ENCODE data around the gene PERCC1. TPM values are rescaled to one million over a fixed set of nuclear protein-coding genes. Genes with fewer than 3 reads are reported as not detected.

PERCC1 gene
- total RNA-seq, result not detected

GRCh38 chr16:1430759-1431496 is at the start of gene PERCC1:
Gene PERCC1, plus strand, starts transcription at chr16:1431078. Its CDS starts 1,516 bp downstream, at chr16:1432594.
- no peak within 1 kb of the TSS for H3K27ac Mint-ChIP-seq
- no peaks in the 10 kb centered on the region for H3K36me3 Mint-ChIP-seq (ENCODE audit: low read depth)
- DNase-seq, result no peak
- H3K4me3 Mint-ChIP-seq, result no peak within 1 kb of the TSS
- H3K9me3 Mint-ChIP-seq, result no peaks in the 10 kb centered on the region
- H3K27me3 Mint-ChIP-seq, result no peaks in the 10 kb centered on the region
- ChIA-PET POLR2A (no interaction called here), CTCF (interaction anchor here (1.1 kb wide), 1 partner anchor 10 kb away, joined by 4 read pairs; no protein-coding TSS in a partner anchor)
- H3K4me1 Mint-ChIP-seq, result no peaks in the 10 kb centered on the region

GRCh38 chr16:1381612-1382406 is 49.1 kb upstream of the PERCC1 start:
- Mint-ChIP-seq H3K27me3 (no peaks in the 10 kb centered on the region), H3K27ac (no peak overlapping the region), H3K9me3 (no peaks in the 10 kb centered on the region), H3K4me1 (peaks cover 14% of the 10 kb centered on the region), H3K36me3 (ENCODE audit: low read depth) (peaks cover 6% of the 10 kb centered on the region), H3K4me3 (no peak overlapping the region)
- ChIA-PET CTCF (no interaction called here), POLR2A (interaction anchor here (0.6 kb wide), 1 partner anchor 30 kb away, joined by 3 read pairs; no protein-coding TSS in a partner anchor)
- no peak for DNase-seq

- no peaks in the 10 kb centered on the region for H3K9me3 Mint-ChIP-seq
- DNase-seq, result no peak
- H3K4me1 Mint-ChIP-seq, result peaks cover 8% of the 10 kb centered on the region
- H3K27me3 Mint-ChIP-seq, result no peaks in the 10 kb centered on the region
- H3K36me3 Mint-ChIP-seq (ENCODE audit: low read depth), result peaks cover 6% of the 10 kb centered on the region
- ChIA-PET CTCF (interaction anchor here (0.7 kb wide), 1 partner anchor 940 kb away, joined by 3 read pairs; no protein-coding TSS in a partner anchor), POLR2A (no interaction called here)
- no peak overlapping the region for H3K4me3 Mint-ChIP-seq
- no peak overlapping the region for H3K27ac Mint-ChIP-seq
Measured at GRCh38 chr16:1383556-1383955, 47.3 kb upstream of the PERCC1 start.

GRCh38 chr16:1385232-1385631 is 45.6 kb upstream of the PERCC1 start:
- H3K27ac Mint-ChIP-seq, result no peak overlapping the region
- POLR2A ChIA-PET, result no interaction called here
- no peak for DNase-seq
- H3K27me3 Mint-ChIP-seq, result no peaks in the 10 kb centered on the region
- no peak overlapping the region for H3K4me3 Mint-ChIP-seq
- H3K36me3 Mint-ChIP-seq (ENCODE audit: low read depth), result peaks cover 5% of the 10 kb centered on the region
- H3K4me1 Mint-ChIP-seq, result peaks cover 1% of the 10 kb centered on the region
- no peaks in the 10 kb centered on the region for H3K9me3 Mint-ChIP-seq
- CTCF ChIA-PET, result no interaction called here

GRCh38 chr16:1387331-1387730 is 43.5 kb upstream of the PERCC1 start:
- ChIA-PET CTCF (interaction anchor here (1.7 kb wide), 1 partner anchor 28 kb away, joined by 4 read pairs; the partner anchor contains the start of gene UNKL), POLR2A (no interaction called here)
- Mint-ChIP-seq H3K36me3 (ENCODE audit: low read depth) (peaks cover 8% of the 10 kb centered on the region), H3K27ac (no peak overlapping the region), H3K27me3 (no peaks in the 10 kb centered on the region), H3K4me3 (no peak overlapping the region), H3K9me3 (no peaks in the 10 kb centered on the region), H3K4me1 (peaks cover 2% of the 10 kb centered on the region)
- DNase-seq, result no peak

- Mint-ChIP-seq H3K4me1 (peaks cover 2% of the 10 kb centered on the region), H3K27me3 (no peaks in the 10 kb centered on the region), H3K36me3 (ENCODE audit: low read depth) (peaks cover 7% of the 10 kb centered on the region), H3K9me3 (no peaks in the 10 kb centered on the region), H3K4me3 (no peak overlapping the region), H3K27ac (no peak overlapping the region)
- CTCF ChIA-PET, result no interaction called here
- POLR2A ChIA-PET, result no interaction called here
- DNase-seq, result no peak
Measured at GRCh38 chr16:1389762-1390161, 41.1 kb upstream of the PERCC1 start.

- DNase-seq, result no peak
- ChIA-PET POLR2A (no interaction called here), CTCF (interaction anchor here (0.6 kb wide), 1 partner anchor 22 kb away, joined by 3 read pairs; no protein-coding TSS in a partner anchor)
- Mint-ChIP-seq H3K9me3 (no peaks in the 10 kb centered on the region), H3K27me3 (no peaks in the 10 kb centered on the region), H3K4me1 (peaks cover 2% of the 10 kb centered on the region), H3K4me3 (no peak overlapping the region), H3K36me3 (ENCODE audit: low read depth) (peaks cover 4% of the 10 kb centered on the region), H3K27ac (no peak overlapping the region)
Measured at GRCh38 chr16:1390239-1390779, 40.6 kb upstream of the PERCC1 start.

GRCh38 chr16:1392826-1393225 is 38.1 kb upstream of the PERCC1 start:
- Mint-ChIP-seq H3K27me3 (no peaks in the 10 kb centered on the region), H3K36me3 (ENCODE audit: low read depth) (peaks cover 4% of the 10 kb centered on the region), H3K4me1 (peaks cover 2% of the 10 kb centered on the region), H3K9me3 (no peaks in the 10 kb centered on the region), H3K4me3 (no peak overlapping the region), H3K27ac (no peak overlapping the region)
- DNase-seq, result no peak
- POLR2A ChIA-PET, result no interaction called here
- CTCF ChIA-PET, result interaction anchor here (0.7 to 1.6 kb wide), 2 partner anchors 13 to 235 kb away, joined by 3 to 5 read pairs; no protein-coding TSS in a partner anchor

GRCh38 chr16:1393613-1394176 is 37.2 kb upstream of the PERCC1 start:
- Mint-ChIP-seq H3K27me3 (no peaks in the 10 kb centered on the region), H3K36me3 (ENCODE audit: low read depth) (peaks cover 4% of the 10 kb centered on the region), H3K27ac (no peak overlapping the region), H3K9me3 (no peaks in the 10 kb centered on the region), H3K4me3 (no peak overlapping the region), H3K4me1 (peaks cover 2% of the 10 kb centered on the region)
- CTCF ChIA-PET, result interaction anchor here (0.6 to 1.6 kb wide), 2 partner anchors 11 to 14 kb away, joined by 3 read pairs; no protein-coding TSS in a partner anchor
- no peak for DNase-seq
- POLR2A ChIA-PET, result no interaction called here

GRCh38 chr16:1394367-1394951 is 36.4 kb upstream of the PERCC1 start:
- ChIA-PET CTCF (no interaction called here), POLR2A (no interaction called here)
- peaks cover 4% of the 10 kb centered on the region for H3K36me3 Mint-ChIP-seq (ENCODE audit: low read depth)
- no peak for DNase-seq
- no peak overlapping the region for H3K4me3 Mint-ChIP-seq
- H3K27ac Mint-ChIP-seq, result no peak overlapping the region
- no peaks in the 10 kb centered on the region for H3K9me3 Mint-ChIP-seq
- H3K4me1 Mint-ChIP-seq, result peaks cover 2% of the 10 kb centered on the region
- H3K27me3 Mint-ChIP-seq, result no peaks in the 10 kb centered on the region

- Mint-ChIP-seq H3K4me1 (no peaks in the 10 kb centered on the region), H3K27me3 (no peaks in the 10 kb centered on the region), H3K4me3 (no peak overlapping the region), H3K9me3 (no peaks in the 10 kb centered on the region), H3K36me3 (ENCODE audit: low read depth) (peaks cover 2% of the 10 kb centered on the region), H3K27ac (no peak overlapping the region)
- CTCF ChIA-PET, result interaction anchor here (1.0 kb wide), 1 partner anchor 12 kb away, joined by 4 read pairs; no protein-coding TSS in a partner anchor
- POLR2A ChIA-PET, result no interaction called here
- no peak for DNase-seq
Measured at GRCh38 chr16:1395444-1396031, 35.3 kb upstream of the PERCC1 start.

- no peak for DNase-seq
- no peak overlapping the region for H3K27ac Mint-ChIP-seq
- H3K27me3 Mint-ChIP-seq, result no peaks in the 10 kb centered on the region
- H3K4me3 Mint-ChIP-seq, result no peak overlapping the region
- no peaks in the 10 kb centered on the region for H3K4me1 Mint-ChIP-seq
- peaks cover 1% of the 10 kb centered on the region for H3K36me3 Mint-ChIP-seq (ENCODE audit: low read depth)
- POLR2A ChIA-PET, result no interaction called here
- no peaks in the 10 kb centered on the region for H3K9me3 Mint-ChIP-seq
- CTCF ChIA-PET, result no interaction called here
Measured at GRCh38 chr16:1397779-1398178, 33.1 kb upstream of the PERCC1 start.
